ENCODE measurements around the gene EYA4.
A peak's percentile ranks its signal among the peaks of the same experiment; 100 is the strongest.

EYA4 gene

GRCh38 chr6:133243723-133244305, 2.7 kb downstream of the EYA4 start:
- H3K27ac ChIP-seq (ENCODE audit: extremely low read depth, low read depth, low read length) = peak overlapping the region; percentile 98
- CTCF ChIA-PET = interaction anchor here (0.5 to 1.2 kb wide), 5 partner anchors 51 to 311 kb away, joined by 3 to 7 read pairs (median 4); no protein-coding TSS in a partner anchor
- peaks cover 48% of the 10 kb centered on the region for H3K4me1 ChIP-seq (ENCODE audit: control insufficient read depth, insufficient read depth, low read length)
- H3K9me3 ChIP-seq (ENCODE audit: control insufficient read depth, insufficient read depth, low read depth, low read length) = no peaks in the 10 kb centered on the region
- POLR2A ChIA-PET = no interaction called here
- no peaks in the 10 kb centered on the region for H3K36me3 ChIP-seq (ENCODE audit: control insufficient read depth in 2 of 2, insufficient read depth in 1 of 2, low read length in 2 of 2)
- no peak for TF ChIP-seq YY2 (tag by site-specific recombination; IDR thresholded peaks at IDR 0.05)
- no peak for TF ChIP-seq KLF17 (tag by site-specific recombination; IDR thresholded peaks at IDR 0.05)
- TF ChIP-seq ZNF518A (tag by site-specific recombination; conservative IDR thresholded peaks at IDR 0.05; ENCODE audit: low read depth) = no peak
- no peak for TF ChIP-seq ZNF335 (tag by site-specific recombination; conservative IDR thresholded peaks at IDR 0.05)
- TF ChIP-seq ELK4 (IDR thresholded peaks at IDR 0.05; ENCODE audit: borderline replicate concordance, low read depth, low read length) = no peak
- TF ChIP-seq, protein P1, sequence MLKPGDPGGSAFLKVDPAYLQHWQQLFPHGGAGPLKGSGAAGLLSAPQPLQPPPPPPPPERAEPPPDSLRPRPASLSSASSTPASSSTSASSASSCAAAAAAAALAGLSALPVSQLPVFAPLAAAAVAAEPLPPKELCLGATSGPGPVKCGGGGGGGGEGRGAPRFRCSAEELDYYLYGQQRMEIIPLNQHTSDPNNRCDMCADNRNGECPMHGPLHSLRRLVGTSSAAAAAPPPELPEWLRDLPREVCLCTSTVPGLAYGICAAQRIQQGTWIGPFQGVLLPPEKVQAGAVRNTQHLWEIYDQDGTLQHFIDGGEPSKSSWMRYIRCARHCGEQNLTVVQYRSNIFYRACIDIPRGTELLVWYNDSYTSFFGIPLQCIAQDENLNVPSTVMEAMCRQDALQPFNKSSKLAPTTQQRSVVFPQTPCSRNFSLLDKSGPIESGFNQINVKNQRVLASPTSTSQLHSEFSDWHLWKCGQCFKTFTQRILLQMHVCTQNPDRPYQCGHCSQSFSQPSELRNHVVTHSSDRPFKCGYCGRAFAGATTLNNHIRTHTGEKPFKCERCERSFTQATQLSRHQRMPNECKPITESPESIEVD (tag by site-specific recombination; IDR thresholded peaks at IDR 0.05) = peak; percentile 76
- TF ChIP-seq, protein P2, sequence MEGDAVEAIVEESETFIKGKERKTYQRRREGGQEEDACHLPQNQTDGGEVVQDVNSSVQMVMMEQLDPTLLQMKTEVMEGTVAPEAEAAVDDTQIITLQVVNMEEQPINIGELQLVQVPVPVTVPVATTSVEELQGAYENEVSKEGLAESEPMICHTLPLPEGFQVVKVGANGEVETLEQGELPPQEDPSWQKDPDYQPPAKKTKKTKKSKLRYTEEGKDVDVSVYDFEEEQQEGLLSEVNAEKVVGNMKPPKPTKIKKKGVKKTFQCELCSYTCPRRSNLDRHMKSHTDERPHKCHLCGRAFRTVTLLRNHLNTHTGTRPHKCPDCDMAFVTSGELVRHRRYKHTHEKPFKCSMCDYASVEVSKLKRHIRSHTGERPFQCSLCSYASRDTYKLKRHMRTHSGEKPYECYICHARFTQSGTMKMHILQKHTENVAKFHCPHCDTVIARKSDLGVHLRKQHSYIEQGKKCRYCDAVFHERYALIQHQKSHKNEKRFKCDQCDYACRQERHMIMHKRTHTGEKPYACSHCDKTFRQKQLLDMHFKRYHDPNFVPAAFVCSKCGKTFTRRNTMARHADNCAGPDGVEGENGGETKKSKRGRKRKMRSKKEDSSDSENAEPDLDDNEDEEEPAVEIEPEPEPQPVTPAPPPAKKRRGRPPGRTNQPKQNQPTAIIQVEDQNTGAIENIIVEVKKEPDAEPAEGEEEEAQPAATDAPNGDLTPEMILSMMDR (tag by site-specific recombination; IDR thresholded peaks at IDR 0.05) = no peak
- peak overlapping the region; percentile 84 for H3K4me3 ChIP-seq (ENCODE audit: low read depth, low read length)

DNA sequence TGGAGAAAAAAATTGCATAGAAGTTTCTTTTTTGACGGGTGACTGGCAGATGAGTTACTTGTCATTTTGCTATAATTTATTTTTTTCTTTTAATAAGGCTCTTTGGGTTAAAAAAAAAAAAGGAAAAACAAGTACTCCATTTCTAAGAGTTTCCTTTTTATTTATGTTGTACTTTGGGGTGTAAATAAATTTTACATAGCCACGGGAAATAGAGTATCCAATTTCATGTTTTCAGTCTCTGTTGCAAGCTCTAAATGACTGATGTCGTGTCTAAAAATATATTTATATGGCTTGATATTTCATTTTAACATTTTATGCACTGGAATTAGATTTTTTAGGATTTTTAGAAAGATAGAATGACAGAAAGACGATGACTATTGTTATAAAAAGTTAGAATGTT, 3.4 kb downstream of the EYA4 start:
- CTCF ChIA-PET = interaction anchor here (0.9 to 1.2 kb wide), 2 partner anchors 52 to 282 kb away, joined by 4 to 7 read pairs; no protein-coding TSS in a partner anchor
- Histone ChIP-seq H3K36me3 (ENCODE audit: control insufficient read depth in 2 of 2, insufficient read depth in 1 of 2, low read length in 2 of 2) (no peaks in the 10 kb centered on the region), H3K9me3 (ENCODE audit: control insufficient read depth, insufficient read depth, low read depth, low read length) (no peaks in the 10 kb centered on the region), H3K27ac (ENCODE audit: extremely low read depth, low read depth, low read length) (no peak overlapping the region), H3K4me3 (ENCODE audit: low read depth, low read length) (no peak overlapping the region; the same call in 1 of the 2 replicates), H3K4me1 (ENCODE audit: control insufficient read depth, insufficient read depth, low read length) (peaks cover 55% of the 10 kb centered on the region)
- TF ChIP-seq ZNF654 (tag by site-specific recombination; IDR thresholded peaks at IDR 0.05; ENCODE audit: low read depth) = peak; percentile 3; the same call in 1 of the 2 replicates
- TF ChIP-seq, protein P1 (tag by site-specific recombination; IDR thresholded peaks at IDR 0.05) = peak; percentile 75
- no peak for TF ChIP-seq ZNF707 (tag by site-specific recombination; IDR thresholded peaks at IDR 0.05)
- POLR2A ChIA-PET = no interaction called here
